IMR-90 (cell line): Measurements from ENCODE around the gene CADM3. TPM values are rescaled to one million over a fixed set of nuclear protein-coding genes. Genes with fewer than 3 reads are reported as not detected.

ENCODE experiments used
- ATAC-seq: fragments of 200-7000 bp; cut with Tn5 transposase; 2 replicates; pipeline ENCODE4 v1.9.1; 2020; ENCODE audit warnings: low read depth, mild to moderate bottlenecking, moderate library complexity
- BruUV-seq: library from RNA; stranded (reverse); fragments of 400-500 nt; replicated peaks from 2 replicates; lab custom pipeline; 2021; lab: Mats Ljungman, UMichigan
- CTCF ChIA-PET: fragments of 300-600 bp; formaldehyde crosslinking; extraction: SDS; loops from one replicate; lab custom pipeline; 2021; ENCODE audit warnings: antibody characterized with exemption; lab: Yijun Ruan, JAX
- POLR2A ChIA-PET: fragments of 300-600 bp; sonication (Branson Sonifier 250); formaldehyde crosslinking; loops from one replicate; lab custom pipeline; 2022; ENCODE audit warnings: antibody characterized with exemption; ENCODE audit not compliant: unreplicated experiment; lab: Charles Lee
- DNase-seq: peaks from one replicate; pipeline ENCODE4 v3.0.0; 2013
- H2AFZ ChIP-seq: replicated peaks from 2 replicates; pipeline ENCODE3; 2013; ENCODE audit warnings: low read length, mild to moderate bottlenecking; ENCODE audit not compliant: poor library complexity
- H2AK5ac ChIP-seq: 2 replicates; pipeline ENCODE4 v1.6.1; 2013; ENCODE audit warnings: low read depth, low read length, inconsistent platforms
- H2AK9ac ChIP-seq: replicated peaks from 2 replicates; pipeline ENCODE3; 2013; ENCODE audit warnings: mild to moderate bottlenecking, low read depth, low read length, moderate library complexity; ENCODE audit not compliant: poor library complexity
- H2BK120ac ChIP-seq: 2 replicates; pipeline ENCODE4 v1.6.1; 2013; ENCODE audit warnings: low read depth, low read length, inconsistent platforms
- H2BK15ac ChIP-seq: 3 replicates; pipeline ENCODE4 v1.6.1; 2013; ENCODE audit warnings: low read depth, low read length, inconsistent platforms
- H2BK20ac ChIP-seq: 2 replicates; pipeline ENCODE4 v1.6.1; 2013; ENCODE audit warnings: low read depth, mild to moderate bottlenecking, inconsistent platforms, low read length, moderate library complexity
- H2BK5ac ChIP-seq: 2 replicates; pipeline ENCODE4 v1.6.1; 2013; ENCODE audit warnings: mild to moderate bottlenecking, low read depth, low read length, inconsistent platforms; ENCODE audit not compliant: poor library complexity, severe bottlenecking
- H3K14ac ChIP-seq: replicated peaks from 2 replicates; pipeline ENCODE4 v1.6.1; 2013; ENCODE audit warnings: low read depth, low read length, inconsistent platforms
- H3K18ac ChIP-seq: 2 replicates; pipeline ENCODE4 v1.6.1; 2013; ENCODE audit warnings: low read depth, low read length, control low read depth
- H3K23ac ChIP-seq: 2 replicates; pipeline ENCODE4 v1.6.1; 2013; ENCODE audit warnings: low read depth, low read length, inconsistent platforms
- H3K27ac ChIP-seq: 2 replicates; pipeline ENCODE4 v1.5.1; 2013; ENCODE audit warnings: mild to moderate bottlenecking, control low read depth, low read length; ENCODE audit not compliant: insufficient read depth
- H3K27me3 ChIP-seq: 2 replicates; pipeline ENCODE4 v1.6.1; 2013; ENCODE audit warnings: low read length; ENCODE audit not compliant: control insufficient read depth, insufficient read depth
- H3K36me3 ChIP-seq: 2 replicates; pipeline ENCODE4 v1.6.1; 2013; ENCODE audit warnings: low read length, mixed read lengths; ENCODE audit not compliant: control insufficient read depth, insufficient read depth
- H3K4ac ChIP-seq: 2 replicates; pipeline ENCODE4 v1.6.1; 2013; ENCODE audit warnings: low read depth, low read length, inconsistent platforms
- H3K4me1 ChIP-seq: 2 replicates; pipeline ENCODE4 v1.6.1; 2013; ENCODE audit warnings: low read length, mixed read lengths; ENCODE audit not compliant: control insufficient read depth, insufficient read depth
- H3K4me2 ChIP-seq: 2 replicates; pipeline ENCODE4 v1.6.1; 2013; ENCODE audit warnings: low read depth, mild to moderate bottlenecking, control low read depth, low read length, moderate library complexity
- H3K4me3 ChIP-seq: 2 replicates; pipeline ENCODE4 v1.5.1; 2013; ENCODE audit warnings: low read depth, mild to moderate bottlenecking, control low read depth, low read length, moderate library complexity; ENCODE audit not compliant: insufficient read depth
- H3K56ac ChIP-seq: 2 replicates; pipeline ENCODE4 v1.6.1; 2013; ENCODE audit warnings: low read length, inconsistent platforms; ENCODE audit not compliant: insufficient read depth; ENCODE audit errors: extremely low read depth
- H3K79me1 ChIP-seq, 2 experiments: 2 replicates each; pipeline ENCODE4 v1.6.1; 2013; ENCODE audit warnings: low read length in 2 of 2, inconsistent platforms in 1 of 2, low read depth in 1 of 2
- H3K9ac ChIP-seq: 2 replicates; pipeline ENCODE4 v1.6.1; 2013; ENCODE audit warnings: low read depth, low read length, control low read depth
- H3K9me1 ChIP-seq: 2 replicates; pipeline ENCODE4 v1.6.1; 2013; ENCODE audit warnings: low read length, inconsistent platforms; ENCODE audit not compliant: insufficient read depth
- H3K9me3 ChIP-seq: 2 replicates; pipeline ENCODE4 v1.6.1; 2013; ENCODE audit warnings: low read length; ENCODE audit not compliant: control insufficient read depth, insufficient read depth
- H4K20me1 ChIP-seq: 2 replicates; pipeline ENCODE4 v1.6.1; 2013; ENCODE audit warnings: low read length, inconsistent platforms; ENCODE audit not compliant: insufficient read depth
- H4K5ac ChIP-seq: 2 replicates; pipeline ENCODE4 v1.6.1; 2013; ENCODE audit warnings: mild to moderate bottlenecking, low read depth, low read length, control low read depth
- H4K8ac ChIP-seq, 2 experiments: 2 replicates each; pipeline ENCODE4 v1.6.1; 2013; ENCODE audit warnings: low read depth in 2 of 2, low read length in 2 of 2, control low read depth in 1 of 2, inconsistent platforms in 1 of 2
- H4K91ac ChIP-seq: 2 replicates; pipeline ENCODE4 v1.6.1; 2013; ENCODE audit warnings: low read depth, low read length, inconsistent platforms; ENCODE audit not compliant: insufficient read depth
- BHLHE40 ChIP-seq: fragments of 150-350 bp; IDR thresholded peaks from 2 replicates; pipeline ENCODE4 v1.6.1; 2016; ENCODE audit warnings: mild to moderate bottlenecking, low read depth, low read length
- CEBPB ChIP-seq: IDR thresholded peaks from 2 replicates; pipeline ENCODE4 v1.6.1; 2012; ENCODE audit warnings: low read depth, low read length, improper control_type of control experiment
- CHD1 ChIP-seq: IDR thresholded peaks from 2 replicates; pipeline ENCODE4 v1.6.1; 2012; ENCODE audit warnings: low read depth, low read length, improper control_type of control experiment
- CTCF ChIP-seq: conservative IDR thresholded peaks from 2 replicates; pipeline ENCODE4 v1.5.1; 2012; ENCODE audit warnings: mild to moderate bottlenecking, low read depth, low read length, improper control_type of control experiment
- FOS ChIP-seq: fragments of 150-350 bp; IDR thresholded peaks from 2 replicates; pipeline ENCODE4 v1.6.1; 2016; ENCODE audit warnings: low read depth, low read length
- MAFK ChIP-seq: IDR thresholded peaks from 2 replicates; pipeline ENCODE4 v1.6.1; 2012; ENCODE audit warnings: low read depth, low read length, improper control_type of control experiment
- MAZ ChIP-seq: IDR thresholded peaks from 2 replicates; pipeline ENCODE4 v1.6.1; 2012; ENCODE audit warnings: low read depth, mild to moderate bottlenecking, low read length, improper control_type of control experiment, moderate library complexity, borderline replicate concordance
- MXI1 ChIP-seq: IDR thresholded peaks from 2 replicates; pipeline ENCODE4 v1.6.1; 2012; ENCODE audit warnings: low read depth, mild to moderate bottlenecking, low read length, moderate library complexity, borderline replicate concordance
- NFE2L2 ChIP-seq: fragments of 150-350 bp; IDR thresholded peaks from 2 replicates; pipeline ENCODE4 v1.6.1; 2016; ENCODE audit warnings: low read depth, mild to moderate bottlenecking, low read length
- POLR2A ChIP-seq: IDR thresholded peaks from 2 replicates; pipeline ENCODE4 v1.6.1; 2012; ENCODE audit warnings: mild to moderate bottlenecking, low read depth, low read length
- RCOR1 ChIP-seq: IDR thresholded peaks from 2 replicates; pipeline ENCODE4 v1.6.1; 2012; ENCODE audit warnings: mild to moderate bottlenecking, low read length, improper control_type of control experiment; ENCODE audit not compliant: insufficient replicate concordance
- RFX5 ChIP-seq: IDR thresholded peaks from 2 replicates; pipeline ENCODE4 v1.8.0; 2012; ENCODE audit warnings: low read depth, mild to moderate bottlenecking, low read length, moderate library complexity
- SMC3 ChIP-seq: fragments of 150-350 bp; IDR thresholded peaks from 2 replicates; pipeline ENCODE4 v1.6.1; 2016; ENCODE audit warnings: low read depth, mild to moderate bottlenecking, antibody characterized with exemption, low read length, moderate library complexity
- USF2 ChIP-seq: fragments of 150-350 bp; IDR thresholded peaks from 2 replicates; pipeline ENCODE4 v1.6.1; 2017; ENCODE audit warnings: mild to moderate bottlenecking, antibody characterized with exemption, low read length, low read depth
- WGBS, 2 experiments: methylation state at CpG; one replicate each; pipeline versions ENCODE4 v1.1.5 to v1.1.7; 2013; ENCODE audit warnings: missing lambda C conversion rate in 2 of 2; ENCODE audit not compliant: insufficient read length in 1 of 2; ENCODE audit errors: extremely low coverage in 2 of 2; 5-methylcytosine and 5-hydroxymethylcytosine counted together
- dilution Hi-C: fragments of 300-500 bp; cut with HindIII; formaldehyde crosslinking; loops from one replicate; pipeline ENCODE4 v1.14.3; 2018; ENCODE audit warnings: low sequenced_read_pairs; ENCODE audit not compliant: unreplicated experiment
- in situ Hi-C: fragments of 300-500 bp; cut with MboI; formaldehyde crosslinking; loops from 3 replicates; pipeline ENCODE4 v1.14.3; 2019; ENCODE audit warnings: low sequenced_read_pairs, inconsistent platforms, mixed read lengths
- intact Hi-C: fragments of 100-400 bp; cut with micrococcal nuclease; formaldehyde crosslinking; loops from 2 replicates; pipeline ENCODE4 v1.10.0; 2022
- polyA plus RNA-seq, 3 experiments: library from polyadenylated mRNA; depleted of rRNA; stranded (reverse); fragments of >200 nt; gene quantifications; 2 replicates each; pipeline ENCODE4 v1.2.3, GENCODE V29; 2012; ENCODE audit warnings: low replicate concordance in 1 of 3
- total RNA-seq: library from RNA; depleted of rRNA; stranded (reverse); fragments of >200 nt; gene quantifications from 2 replicates; pipeline ENCODE4 v1.2.3, GENCODE V29; 2012

CADM3 gene
- total and polyA plus RNA-seq, 2 of the 4 experiments (the other 2 are of a cell fraction): not detected

- H3K36me3 ChIP-seq: no peaks in the 10 kb centered on the region
- in situ Hi-C loops (no loop called here), dilution Hi-C loops (no loop called here), intact Hi-C loops (no loop called here)
- no peak overlapping the region for H4K5ac ChIP-seq
- H3K9me1 ChIP-seq: no peaks in the 10 kb centered on the region
- H2BK15ac ChIP-seq: no peak overlapping the region
- H4K8ac ChIP-seq: no peak overlapping the region
- no peak overlapping the region for H3K56ac ChIP-seq
- 38% methylated on average over 4 of the region's 8 CpGs; no CpG with 5 or more reads in 1 of the 2 experiments for WGBS, 2 experiments
- no peak for ATAC-seq
- no peak for DNase-seq
- H2AFZ ChIP-seq: no peak overlapping the region
- no peak overlapping the region for H2BK5ac ChIP-seq
- no peak overlapping the region for H3K18ac ChIP-seq
- no peak overlapping the region for H2AK5ac ChIP-seq
- no peak overlapping the region for H2BK20ac ChIP-seq
- CTCF ChIA-PET: interaction anchor here (1.2 kb wide), 1 partner anchor 18 kb away, joined by 4 read pairs; no protein-coding TSS in a partner anchor
- H2AK9ac ChIP-seq: no peak overlapping the region
- H3K4me2 ChIP-seq: no peak overlapping the region
- H3K27me3 ChIP-seq: no peaks in the 10 kb centered on the region
- no peak overlapping the region for H2BK120ac ChIP-seq
- no TSS peak for BruUV-seq
- H3K27ac ChIP-seq: no peak overlapping the region
- no peak overlapping the region for H3K4me3 ChIP-seq
- H3K14ac ChIP-seq: no peak overlapping the region
- no peaks in the 10 kb centered on the region for H3K4me1 ChIP-seq
- H3K9ac ChIP-seq: no peak overlapping the region
- H3K4ac ChIP-seq: no peak overlapping the region
- no peaks in the 10 kb centered on the region for H3K79me1 ChIP-seq
- H3K9me3 ChIP-seq: no peaks in the 10 kb centered on the region
- TF ChIP-seq POLR2A (no peak), BHLHE40 (no peak), RCOR1 (no peak), NFE2L2 (no peak), MAFK (no peak), SMC3 (no peak), CEBPB (no peak), MAZ (no peak), RFX5 (no peak), CTCF (no peak), MXI1 (no peak), CHD1 (no peak), FOS (no peak), USF2 (no peak)
- no peaks in the 10 kb centered on the region for H4K20me1 ChIP-seq
- POLR2A ChIA-PET: no interaction called here
- H3K23ac ChIP-seq: no peak overlapping the region
- no peak overlapping the region for H4K91ac ChIP-seq
Measured at GRCh38 chr1:159229260-159229885, 58.0 kb downstream of the CADM3 start.
